ENCODE data around the gene PTTG1. TPM values are rescaled to one million over a fixed set of nuclear protein-coding genes. Genes with fewer than 3 reads are reported as not detected.

PTTG1 gene
- total and polyA plus RNA-seq, 9 of the 15 experiments (the other 6 are each of a cell fraction or from before 2014, with no cell fraction given) = 193 to 1,088 (median 349) TPM

DNA sequence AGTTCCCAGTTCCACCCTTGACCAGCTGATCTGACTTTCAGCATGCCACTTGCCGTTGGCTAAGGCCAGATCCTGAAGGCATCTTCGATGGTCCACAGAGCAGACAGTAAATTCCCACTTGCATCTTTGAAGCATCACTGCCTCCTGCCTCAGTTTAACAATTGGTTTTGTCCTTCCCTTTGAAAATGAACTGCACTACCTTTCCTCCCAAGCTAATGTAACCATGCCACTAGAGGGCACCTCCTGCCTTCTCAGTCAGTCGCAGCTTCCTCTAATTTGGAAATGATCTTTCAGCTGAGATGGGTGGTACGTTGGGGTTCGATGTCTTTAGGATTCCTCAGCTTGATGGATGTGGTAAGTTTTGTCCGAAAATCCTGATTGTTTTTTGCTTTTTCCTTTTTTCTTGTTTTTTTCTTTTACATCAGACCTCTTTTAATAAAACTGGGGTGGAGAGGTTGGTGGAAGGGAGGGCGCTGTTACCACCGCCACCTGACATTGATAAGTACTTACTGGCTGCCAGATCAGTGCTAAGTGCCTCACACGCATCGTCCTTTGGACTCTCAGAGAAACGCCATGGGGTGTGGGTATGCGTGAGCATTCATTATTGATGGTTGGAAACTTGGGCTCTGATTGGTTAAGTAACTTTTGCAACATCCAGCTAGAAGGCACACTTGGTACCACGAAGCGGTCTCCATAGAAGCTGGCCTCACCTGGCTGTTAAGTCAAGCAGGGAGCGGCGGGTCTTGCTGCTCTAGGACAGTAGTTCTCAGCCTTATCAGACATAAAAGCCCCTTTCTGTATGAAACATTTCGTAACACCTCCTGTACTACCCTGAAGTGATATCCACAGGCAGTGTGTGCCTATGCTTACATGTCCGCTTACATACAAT lies 16.9 kb downstream of the PTTG1 start (continued):
- TF ChIP-seq RAD21 (CRISPR knock-in tag; conservative IDR thresholded peaks at IDR 0.05 in 1 of 2, IDR thresholded peaks at IDR 0.05 in 1 of 2) (peak; percentile 56 to 61), MAZ (CRISPR knock-in tag; conservative IDR thresholded peaks at IDR 0.05 in 1 of 2, IDR thresholded peaks at IDR 0.05 in 1 of 2) (0 out of 4 replicates have a peak, but pooled peaks of 1 of the 2 experiments have one; percentile 15), HNRNPH1 (optimal IDR thresholded peaks at IDR 0.05; ENCODE audit: low read depth, low read length) (no peak)
- TF ChIP-seq, protein P1, sequence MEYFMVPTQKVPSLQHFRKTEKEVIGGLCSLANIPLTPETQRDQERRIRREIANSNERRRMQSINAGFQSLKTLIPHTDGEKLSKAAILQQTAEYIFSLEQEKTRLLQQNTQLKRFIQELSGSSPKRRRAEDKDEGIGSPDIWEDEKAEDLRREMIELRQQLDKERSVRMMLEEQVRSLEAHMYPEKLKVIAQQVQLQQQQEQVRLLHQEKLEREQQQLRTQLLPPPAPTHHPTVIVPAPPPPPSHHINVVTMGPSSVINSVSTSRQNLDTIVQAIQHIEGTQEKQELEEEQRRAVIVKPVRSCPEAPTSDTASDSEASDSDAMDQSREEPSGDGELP (CRISPR knock-in tag; IDR thresholded peaks at IDR 0.05; ENCODE audit: borderline replicate concordance) = peak; percentile 14; the same call in 1 of the 2 replicates
- TF ChIP-seq, protein P2, sequence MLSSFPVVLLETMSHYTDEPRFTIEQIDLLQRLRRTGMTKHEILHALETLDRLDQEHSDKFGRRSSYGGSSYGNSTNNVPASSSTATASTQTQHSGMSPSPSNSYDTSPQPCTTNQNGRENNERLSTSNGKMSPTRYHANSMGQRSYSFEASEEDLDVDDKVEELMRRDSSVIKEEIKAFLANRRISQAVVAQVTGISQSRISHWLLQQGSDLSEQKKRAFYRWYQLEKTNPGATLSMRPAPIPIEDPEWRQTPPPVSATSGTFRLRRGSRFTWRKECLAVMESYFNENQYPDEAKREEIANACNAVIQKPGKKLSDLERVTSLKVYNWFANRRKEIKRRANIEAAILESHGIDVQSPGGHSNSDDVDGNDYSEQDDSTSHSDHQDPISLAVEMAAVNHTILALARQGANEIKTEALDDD (IDR thresholded peaks at IDR 0.05) = 0 out of 2 replicates have a peak, but pooled peaks have one; percentile 31
- TF ChIP-seq, protein P3, sequence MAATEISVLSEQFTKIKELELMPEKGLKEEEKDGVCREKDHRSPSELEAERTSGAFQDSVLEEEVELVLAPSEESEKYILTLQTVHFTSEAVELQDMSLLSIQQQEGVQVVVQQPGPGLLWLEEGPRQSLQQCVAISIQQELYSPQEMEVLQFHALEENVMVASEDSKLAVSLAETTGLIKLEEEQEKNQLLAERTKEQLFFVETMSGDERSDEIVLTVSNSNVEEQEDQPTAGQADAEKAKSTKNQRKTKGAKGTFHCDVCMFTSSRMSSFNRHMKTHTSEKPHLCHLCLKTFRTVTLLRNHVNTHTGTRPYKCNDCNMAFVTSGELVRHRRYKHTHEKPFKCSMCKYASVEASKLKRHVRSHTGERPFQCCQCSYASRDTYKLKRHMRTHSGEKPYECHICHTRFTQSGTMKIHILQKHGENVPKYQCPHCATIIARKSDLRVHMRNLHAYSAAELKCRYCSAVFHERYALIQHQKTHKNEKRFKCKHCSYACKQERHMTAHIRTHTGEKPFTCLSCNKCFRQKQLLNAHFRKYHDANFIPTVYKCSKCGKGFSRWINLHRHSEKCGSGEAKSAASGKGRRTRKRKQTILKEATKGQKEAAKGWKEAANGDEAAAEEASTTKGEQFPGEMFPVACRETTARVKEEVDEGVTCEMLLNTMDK (IDR thresholded peaks at IDR 0.05; ENCODE audit: borderline replicate concordance, insufficient read depth, low read depth, low read length, poor library complexity, severe bottlenecking) = peak; percentile 37
- TF ChIP-seq, protein P4, sequence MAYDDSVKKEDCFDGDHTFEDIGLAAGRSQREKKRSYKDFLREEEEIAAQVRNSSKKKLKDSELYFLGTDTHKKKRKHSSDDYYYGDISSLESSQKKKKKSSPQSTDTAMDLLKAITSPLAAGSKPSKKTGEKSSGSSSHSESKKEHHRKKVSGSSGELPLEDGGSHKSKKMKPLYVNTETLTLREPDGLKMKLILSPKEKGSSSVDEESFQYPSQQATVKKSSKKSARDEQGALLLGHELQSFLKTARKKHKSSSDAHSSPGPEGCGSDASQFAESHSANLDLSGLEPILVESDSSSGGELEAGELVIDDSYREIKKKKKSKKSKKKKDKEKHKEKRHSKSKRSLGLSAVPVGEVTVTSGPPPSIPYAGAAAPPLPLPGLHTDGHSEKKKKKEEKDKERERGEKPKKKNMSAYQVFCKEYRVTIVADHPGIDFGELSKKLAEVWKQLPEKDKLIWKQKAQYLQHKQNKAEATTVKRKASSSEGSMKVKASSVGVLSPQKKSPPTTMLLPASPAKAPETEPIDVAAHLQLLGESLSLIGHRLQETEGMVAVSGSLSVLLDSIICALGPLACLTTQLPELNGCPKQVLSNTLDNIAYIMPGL (CRISPR knock-in tag; IDR thresholded peaks at IDR 0.05) = no peak

Measured in K562 (cell line).